Esophagus squamous epithelium (tissue), 5 donors: Measurements from ENCODE around the gene C15orf40. TPM values are rescaled to one million over a fixed set of nuclear protein-coding genes. Genes with fewer than 3 reads are reported as not detected.
"Not testable (repeated sequence)": the region's sequence is repeated elsewhere in the genome, so short reads cannot be mapped to it uniquely, and the experiment has no call there.

Source experiments
- DNase-seq: peaks from one replicate; lab custom pipeline; 2025; lab: John Stamatoyannopoulos, UW
- H3K27ac ChIP-seq, 4 donors: fragments of 200-600 bp; sonication (generic); one replicate each; pipeline ENCODE4 v1.5.1; 2016 to 2019; ENCODE audit warnings: mild to moderate bottlenecking in 1 of 4
- H3K27me3 ChIP-seq, 4 donors: fragments of 200-600 bp; sonication (generic); 1 replicate in 3 of 4; 2 replicates in 1 of 4; pipeline versions ENCODE4 v1.5.1 to v1.6.0; 2017 to 2021; ENCODE audit warnings: antibody characterized with exemption in 1 of 4
- H3K36me3 ChIP-seq, 3 donors: fragments of 200-600 bp; sonication (generic); one replicate each; pipeline ENCODE4 v1.5.1; 2016 to 2019
- H3K4me1 ChIP-seq, 3 donors: fragments of 200-600 bp; sonication (generic); one replicate each; pipeline ENCODE4 v1.5.1; 2017 to 2019
- H3K4me3 ChIP-seq, 4 donors: fragments of 200-600 bp; sonication (generic); 1 replicate in 3 of 4; 2 replicates in 1 of 4; pipeline ENCODE4 v1.5.1; 2016 to 2019; ENCODE audit warnings: mild to moderate bottlenecking in 2 of 4, moderate library complexity in 1 of 4
- H3K9me3 ChIP-seq, 3 donors: fragments of 200-600 bp; sonication (generic); one replicate each; pipeline ENCODE4 v1.5.1; 2016 to 2019
- POLR2A ChIP-seq, 4 donors: fragments of 450-650 bp; IDR thresholded peaks; one replicate each; pipeline ENCODE4 v1.6.1; 2017; ENCODE audit warnings: antibody characterized with exemption in 4 of 4, mild to moderate bottlenecking in 4 of 4, moderate library complexity in 3 of 4
- WGBS, 2 donors: methylation state at CpG; one replicate each; pipeline ENCODE4 v1.1.5; 2018; 5-methylcytosine and 5-hydroxymethylcytosine counted together
- intact Hi-C: fragments of 100-400 bp; cut with DNase I; formaldehyde crosslinking; loops from one replicate; pipeline ENCODE4 v1.15.0; 2022
- total RNA-seq, 4 donors: library from RNA; depleted of rRNA; stranded (reverse); fragments of >200 nt; gene quantifications; one replicate each; pipeline ENCODE4 v1.1.0, GENCODE V29; 2016
- TF ChIP-seq, protein P1 (sequence below), 6 experiments: fragments of 450-650 bp in 4 of 6; fragments of 200-600 bp in 2 of 6; sonication (generic) in 2 of 6; IDR thresholded peaks; one replicate each; pipeline ENCODE4 v1.5.1; 2016 to 2019; ENCODE audit warnings: antibody characterized with exemption in 6 of 6, mild to moderate bottlenecking in 4 of 6, moderate library complexity in 4 of 6
- donor health status: DM: yes; HTN: yes; CAD: no.

The C15orf40 gene
- total RNA-seq, 4 donors from 2014 or later: 6.1 to 31.4 (median 18.6) TPM

DNA sequence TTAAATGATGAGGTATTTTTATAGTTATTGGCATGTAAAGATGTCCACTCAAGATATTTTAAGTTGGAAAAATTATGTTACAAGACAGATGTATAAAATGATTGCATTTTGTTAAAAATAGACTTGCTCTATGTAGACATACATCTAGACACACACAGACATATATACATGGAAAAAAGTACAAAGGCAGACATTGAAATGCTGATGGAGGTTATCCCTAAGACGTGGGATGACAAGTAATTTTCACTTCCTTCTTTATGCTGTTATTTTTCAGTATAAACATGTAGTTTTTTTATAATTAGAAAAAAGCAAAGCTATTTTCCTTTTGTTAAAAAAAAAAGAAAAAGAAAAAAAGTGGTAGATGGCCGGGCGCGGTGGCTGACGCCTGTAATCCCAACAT is 66.1 kb downstream of the C15orf40 start:
- WGBS, 2 donors: 85 to 90% methylated on average over 5 of the region's 5 CpGs
- H3K9me3 ChIP-seq: no peaks in the 10 kb centered on the region
- intact Hi-C loops: no loop called here
- H3K27ac ChIP-seq: no peak overlapping the region
- TF ChIP-seq, protein P1, sequence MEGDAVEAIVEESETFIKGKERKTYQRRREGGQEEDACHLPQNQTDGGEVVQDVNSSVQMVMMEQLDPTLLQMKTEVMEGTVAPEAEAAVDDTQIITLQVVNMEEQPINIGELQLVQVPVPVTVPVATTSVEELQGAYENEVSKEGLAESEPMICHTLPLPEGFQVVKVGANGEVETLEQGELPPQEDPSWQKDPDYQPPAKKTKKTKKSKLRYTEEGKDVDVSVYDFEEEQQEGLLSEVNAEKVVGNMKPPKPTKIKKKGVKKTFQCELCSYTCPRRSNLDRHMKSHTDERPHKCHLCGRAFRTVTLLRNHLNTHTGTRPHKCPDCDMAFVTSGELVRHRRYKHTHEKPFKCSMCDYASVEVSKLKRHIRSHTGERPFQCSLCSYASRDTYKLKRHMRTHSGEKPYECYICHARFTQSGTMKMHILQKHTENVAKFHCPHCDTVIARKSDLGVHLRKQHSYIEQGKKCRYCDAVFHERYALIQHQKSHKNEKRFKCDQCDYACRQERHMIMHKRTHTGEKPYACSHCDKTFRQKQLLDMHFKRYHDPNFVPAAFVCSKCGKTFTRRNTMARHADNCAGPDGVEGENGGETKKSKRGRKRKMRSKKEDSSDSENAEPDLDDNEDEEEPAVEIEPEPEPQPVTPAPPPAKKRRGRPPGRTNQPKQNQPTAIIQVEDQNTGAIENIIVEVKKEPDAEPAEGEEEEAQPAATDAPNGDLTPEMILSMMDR (IDR thresholded peaks at IDR 0.05): no peak
- TF ChIP-seq POLR2A (IDR thresholded peaks at IDR 0.05): no peak
- peaks cover 0 to 14% (median 0%) of the 10 kb centered on the region in 4 donors for H3K27me3 ChIP-seq
- no peak for DNase-seq
- peaks cover 0 to 34% (median 6%) of the 10 kb centered on the region in 3 donors for H3K4me1 ChIP-seq
- no peak overlapping the region for H3K4me3 ChIP-seq
- no peaks in the 10 kb centered on the region for H3K36me3 ChIP-seq

DNA sequence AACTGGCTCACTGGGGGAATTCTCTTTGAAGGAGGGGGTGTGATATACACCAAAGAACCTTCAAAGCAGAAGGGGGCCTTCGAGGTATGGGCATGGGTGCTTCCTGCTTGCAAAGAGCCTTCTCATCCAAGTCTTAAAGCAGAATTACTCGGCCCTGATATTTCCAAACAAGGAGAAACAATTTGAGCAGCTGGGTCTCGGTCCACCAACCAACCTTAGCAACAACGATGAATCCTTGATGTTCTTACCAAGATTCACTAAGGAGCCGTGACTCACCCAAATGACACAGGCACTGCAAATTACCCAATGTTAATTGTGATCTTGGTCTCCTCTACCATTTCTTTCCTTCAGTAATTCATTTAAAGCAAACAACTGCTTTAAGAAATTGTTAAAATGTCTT is 66.6 kb downstream of the C15orf40 start:
- no peaks in the 10 kb centered on the region for H3K9me3 ChIP-seq
- TF ChIP-seq POLR2A (IDR thresholded peaks at IDR 0.05): no peak
- TF ChIP-seq, protein P1 (IDR thresholded peaks at IDR 0.05): no peak
- DNase-seq: no peak
- no peak overlapping the region for H3K4me3 ChIP-seq
- 41 to 63% methylated on average over 5 of the region's 5 CpGs for WGBS, 2 donors
- H3K36me3 ChIP-seq: no peaks in the 10 kb centered on the region
- peaks cover 0 to 12% (median 0%) of the 10 kb centered on the region in 4 donors for H3K27me3 ChIP-seq
- no peak overlapping the region for H3K27ac ChIP-seq
- intact Hi-C loops: no loop called here
- peaks cover 0 to 34% (median 6%) of the 10 kb centered on the region in 3 donors for H3K4me1 ChIP-seq

DNA sequence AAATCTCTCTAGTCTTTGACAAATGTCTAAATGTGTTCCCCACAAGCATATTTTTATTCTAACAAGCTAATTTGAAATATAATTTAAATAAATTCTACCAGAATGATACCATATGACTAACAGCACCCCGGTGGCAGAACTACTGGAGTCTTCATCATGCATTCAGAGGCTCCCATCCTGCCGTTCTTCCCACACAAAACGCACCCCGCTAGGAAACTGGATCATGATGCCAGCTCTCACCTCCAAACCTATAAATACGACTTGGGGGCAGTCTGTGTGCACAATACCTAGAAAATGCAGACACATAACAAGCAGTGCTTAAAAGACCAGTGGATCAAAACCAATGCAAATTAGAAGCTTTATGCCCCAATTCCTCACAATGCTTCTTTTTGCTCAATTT is 67.4 kb downstream of the C15orf40 start:
- no peak for DNase-seq
- intact Hi-C loops: no loop called here
- WGBS, 2 donors: 57 to 82% methylated on average over 5 of the region's 5 CpGs

DNA sequence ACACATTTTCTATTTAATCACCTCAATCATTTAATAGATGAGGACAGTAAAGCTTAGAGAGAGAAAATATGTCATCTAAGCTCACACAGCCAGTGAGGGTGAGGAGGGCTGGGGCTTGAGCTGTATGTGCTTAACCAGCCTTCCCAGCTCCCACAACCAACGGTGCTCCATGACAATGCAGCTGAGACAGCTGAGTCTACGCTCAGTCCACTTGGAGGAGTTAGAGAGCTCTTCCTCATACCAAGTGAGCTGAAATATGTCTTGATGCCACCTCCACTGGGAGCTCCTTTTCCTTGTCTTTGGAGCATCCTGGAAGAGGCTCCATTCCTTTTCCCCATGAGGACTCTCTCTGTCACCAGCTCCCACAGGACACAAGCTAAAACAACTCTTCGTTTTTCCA is 68.3 kb downstream of the C15orf40 start:
- Histone ChIP-seq H3K4me1 (peaks cover 0 to 34% (median 6%) of the 10 kb centered on the region in 3 donors), H3K36me3 (no peaks in the 10 kb centered on the region), H3K27me3 (no peaks in the 10 kb centered on the region), H3K9me3 (no peaks in the 10 kb centered on the region), H3K4me3 (no peak overlapping the region), H3K27ac (peak overlapping the region; percentile 6 to 64 (median 19))
- TF ChIP-seq, protein P1 (IDR thresholded peaks at IDR 0.05): no peak
- TF ChIP-seq POLR2A (IDR thresholded peaks at IDR 0.05): no peak
- WGBS, 2 donors: 53 to 67% methylated on average over 3 of the region's 3 CpGs
- no peak for DNase-seq
- intact Hi-C loops: no loop called here

More for the DNA sequence above, 67.4 kb downstream of the C15orf40 start:
- Histone ChIP-seq H3K4me3 (no peak overlapping the region), H3K36me3 (no peaks in the 10 kb centered on the region), H3K9me3 (no peaks in the 10 kb centered on the region), H3K27me3 (peaks cover 0 to 7% (median 0%) of the 10 kb centered on the region in 4 donors), H3K27ac (no peak overlapping the region), H3K4me1 (peaks cover 0 to 34% (median 6%) of the 10 kb centered on the region in 3 donors)
- TF ChIP-seq, protein P1 (IDR thresholded peaks at IDR 0.05): no peak
- no peak for TF ChIP-seq POLR2A (IDR thresholded peaks at IDR 0.05)

DNA sequence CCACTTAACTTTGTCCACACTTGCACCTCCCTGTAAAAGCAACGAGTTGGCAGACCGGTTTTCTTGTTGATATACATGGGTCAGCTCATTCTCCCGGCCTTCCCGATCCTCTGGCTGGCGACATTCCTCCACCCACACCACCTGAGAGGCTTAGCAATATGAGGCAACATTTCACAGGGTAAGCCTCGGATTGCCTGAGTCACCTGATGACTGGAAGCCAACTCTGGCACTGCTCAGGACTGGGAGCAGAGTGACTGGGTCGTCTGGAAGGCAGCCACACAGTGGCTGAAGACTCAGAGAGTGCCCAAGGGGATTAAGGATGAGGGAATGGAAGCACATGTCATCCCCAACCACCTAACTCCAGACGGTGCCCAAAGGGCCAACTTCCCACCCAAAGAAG is 68.7 kb downstream of the C15orf40 start:
- peak overlapping the region; percentile 6 to 64 (median 19) for H3K27ac ChIP-seq
- WGBS, 2 donors: 24 to 78% methylated on average over 8 of the region's 8 CpGs

DNA sequence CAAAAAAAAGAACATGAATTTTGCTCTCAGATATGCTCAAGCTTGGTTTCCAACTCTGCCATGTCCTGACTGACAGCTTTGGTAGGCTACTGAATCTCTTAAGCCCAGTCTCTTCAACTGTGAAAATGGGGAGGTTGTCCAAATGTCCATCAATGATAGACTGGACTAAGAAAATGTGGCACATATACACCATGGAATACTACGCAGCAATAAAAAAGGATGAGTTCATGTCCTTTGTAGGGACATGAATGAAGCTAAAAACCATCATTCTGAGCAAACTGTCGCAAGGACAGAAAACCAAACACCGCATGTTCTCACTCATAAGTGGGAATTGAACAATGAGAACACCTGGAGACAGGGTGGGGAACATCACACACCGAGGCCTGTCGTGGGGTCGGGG is 71.8 kb downstream of the C15orf40 start:
- H3K36me3 ChIP-seq, H3K4me3 ChIP-seq, H3K27me3 ChIP-seq, intact Hi-C loops, H3K9me3 ChIP-seq, DNase-seq, H3K27ac ChIP-seq: not testable (repeated sequence)
- H3K4me1 ChIP-seq: peaks cover 6 to 50% (median 6%) of the 10 kb centered on the region in 3 donors
- 85 to 96% methylated on average over 6 of the region's 6 CpGs for WGBS, 2 donors

More for the DNA sequence above, 68.7 kb downstream of the C15orf40 start:
- Histone ChIP-seq H3K36me3 (no peaks in the 10 kb centered on the region), H3K4me3 (no peak overlapping the region), H3K9me3 (no peaks in the 10 kb centered on the region), H3K27me3 (no peaks in the 10 kb centered on the region), H3K4me1 (peaks cover 1 to 38% (median 6%) of the 10 kb centered on the region in 3 donors)
- TF ChIP-seq, protein P1 (IDR thresholded peaks at IDR 0.05): no peak
- TF ChIP-seq POLR2A (IDR thresholded peaks at IDR 0.05): no peak
- no peak for DNase-seq
- intact Hi-C loops: no loop called here
